Suppressor macrophage (primary cell): ENCODE results near the gene EMP2.
A peak's percentile ranks its signal among the peaks of the same experiment; 100 is the strongest.
"Not testable (repeated sequence)": the region's sequence is repeated elsewhere in the genome, so short reads cannot be mapped to it uniquely, and the experiment has no call there.

Source experiments
- DNase-seq, 4 experiments: peaks; one replicate each; pipeline ENCODE4 v3.0.0-alpha.2; 2020 to 2022

EMP2 gene

GRCh38 chr16:10548404-10548803 is 32.0 kb downstream of the EMP2 start:
- no peak for DNase-seq

DNA sequence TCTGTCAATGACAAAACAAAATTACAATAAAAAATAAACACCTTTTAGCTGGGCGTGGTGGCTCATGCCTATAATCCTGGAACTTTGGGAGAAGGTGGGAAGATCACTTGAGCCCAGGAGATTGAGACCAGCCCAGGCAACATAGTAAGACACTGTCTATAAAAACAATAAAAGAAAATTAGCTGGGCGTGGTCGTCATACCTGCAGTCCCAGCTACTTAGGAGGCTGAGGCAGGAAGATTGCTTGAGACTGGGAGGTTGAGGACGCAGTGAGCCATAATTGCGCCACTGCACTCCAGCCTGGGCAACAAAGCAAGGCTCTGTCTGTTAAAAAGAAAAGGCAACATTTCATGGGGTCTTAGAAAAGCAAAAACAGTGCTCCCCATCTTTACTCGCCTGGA is 32.7 kb downstream of the EMP2 start:
- no peak for DNase-seq

DNA sequence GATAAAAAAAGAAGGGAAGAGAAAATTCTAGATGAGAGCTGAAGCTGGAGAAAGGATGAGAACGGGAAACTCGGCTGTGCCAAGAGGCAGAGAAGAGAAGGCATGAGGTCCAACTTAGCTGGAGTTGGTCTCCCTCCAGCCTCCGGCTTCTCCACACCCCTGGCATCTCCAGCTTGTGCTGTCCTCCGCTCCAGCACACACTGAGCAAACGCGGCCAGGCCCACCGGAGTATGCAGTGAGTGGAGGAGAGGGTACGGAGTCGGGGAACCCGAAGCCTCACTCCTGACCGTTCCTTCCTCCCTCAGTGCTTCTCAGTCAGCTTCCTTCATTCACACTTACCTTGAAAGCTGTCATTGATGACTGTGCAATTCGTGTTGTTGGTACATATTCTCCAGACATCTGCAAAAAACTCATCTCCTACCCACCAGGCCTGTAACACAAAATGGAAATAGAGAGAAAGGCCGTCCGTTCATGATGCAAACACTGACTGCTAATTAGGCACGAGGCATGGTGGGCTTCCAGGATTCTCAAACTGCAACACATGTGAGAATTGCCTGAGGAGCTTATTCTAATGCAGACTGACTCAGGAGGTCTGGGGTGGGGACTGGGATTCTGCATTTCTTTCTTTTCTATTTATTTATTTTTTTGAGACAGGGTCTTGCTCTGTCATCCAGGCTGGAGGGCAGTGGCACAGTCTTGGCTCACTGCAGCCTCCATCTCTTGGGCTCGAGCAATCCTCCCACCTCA is 37.0 kb downstream of the EMP2 start:
- DNase-seq: no peak

DNA sequence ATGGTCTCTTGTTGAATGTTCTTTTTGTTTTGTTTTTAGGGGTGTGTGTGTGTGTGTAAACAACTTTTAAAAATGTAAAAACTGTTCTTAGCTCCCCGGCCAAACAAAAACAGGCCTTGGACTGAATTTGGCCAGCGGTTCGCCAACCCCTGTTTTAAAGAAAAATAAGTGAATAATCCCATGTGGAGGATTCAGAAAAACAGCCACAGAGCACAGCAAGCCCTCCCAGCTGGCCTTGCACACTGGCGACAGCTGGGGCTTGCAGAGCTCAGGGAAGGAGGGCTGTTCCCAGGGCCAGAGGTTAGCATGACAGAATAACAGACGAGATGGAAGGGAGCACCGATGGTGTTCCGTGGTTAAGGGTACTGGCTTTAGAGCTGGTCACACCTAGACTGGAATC is 39.0 kb downstream of the EMP2 start:
- DNase-seq: no peak

DNA sequence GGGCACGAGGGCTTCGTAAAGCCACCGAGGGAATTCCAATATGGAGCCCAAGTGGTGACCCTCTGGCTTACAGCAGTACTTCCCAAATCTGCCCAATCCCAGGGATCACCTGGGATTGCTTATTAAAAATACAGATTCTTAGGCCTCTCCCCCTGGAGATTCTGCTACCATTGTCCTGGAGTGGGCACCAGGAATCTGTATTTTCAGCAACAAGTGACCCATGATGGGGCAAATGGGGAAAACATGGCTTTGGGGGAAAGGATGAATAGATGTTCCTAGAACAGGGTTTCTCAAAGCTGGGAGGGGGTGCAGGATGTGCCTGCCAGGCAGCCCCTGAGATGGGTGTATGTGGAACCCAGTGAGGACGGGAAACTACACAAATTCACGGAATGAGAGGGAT is 40.6 kb downstream of the EMP2 start:
- no peak for DNase-seq

GRCh38 chr16:10539236-10539635 is 41.2 kb downstream of the EMP2 start:
- DNase-seq: no peak

- DNase-seq: no peak
Measured at GRCh38 chr16:10538583-10538982, 41.8 kb downstream of the EMP2 start.

- DNase-seq: no peak
Measured at GRCh38 chr16:10537946-10538345, 42.5 kb downstream of the EMP2 start.

GRCh38 chr16:10536814-10537389 is 43.5 kb downstream of the EMP2 start:
- DNase-seq: no peak

GRCh38 chr16:10536328-10536727 is 44.1 kb downstream of the EMP2 start:
- DNase-seq: not testable (repeated sequence)

DNA sequence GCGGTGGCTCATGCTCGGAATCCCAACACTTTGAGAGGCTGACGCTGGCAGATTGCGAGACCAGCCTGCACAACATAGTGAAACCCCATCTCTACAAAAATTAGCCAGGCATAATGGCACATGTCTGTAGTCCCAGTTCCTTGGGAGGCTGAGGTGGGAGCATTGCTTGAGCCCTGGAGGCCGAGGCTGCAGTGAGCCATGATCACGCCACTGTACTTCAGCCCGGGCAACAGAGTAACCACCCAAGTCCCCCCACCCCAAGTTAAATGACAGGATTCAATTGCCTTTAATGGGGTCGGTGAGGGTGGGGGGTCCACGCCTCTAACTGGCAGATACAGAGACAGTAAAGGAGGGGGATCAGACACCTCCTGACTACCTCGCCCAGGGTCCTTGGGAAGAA is 44.9 kb downstream of the EMP2 start:
- DNase-seq: no peak

GRCh38 chr16:10534748-10535147 is 45.6 kb downstream of the EMP2 start:
- no peak for DNase-seq

- not testable (repeated sequence) for DNase-seq
Measured at GRCh38 chr16:10533612-10534011, 46.8 kb downstream of the EMP2 start.

GRCh38 chr16:10531582-10531981 is 48.8 kb downstream of the EMP2 start:
- DNase-seq: no peak

DNA sequence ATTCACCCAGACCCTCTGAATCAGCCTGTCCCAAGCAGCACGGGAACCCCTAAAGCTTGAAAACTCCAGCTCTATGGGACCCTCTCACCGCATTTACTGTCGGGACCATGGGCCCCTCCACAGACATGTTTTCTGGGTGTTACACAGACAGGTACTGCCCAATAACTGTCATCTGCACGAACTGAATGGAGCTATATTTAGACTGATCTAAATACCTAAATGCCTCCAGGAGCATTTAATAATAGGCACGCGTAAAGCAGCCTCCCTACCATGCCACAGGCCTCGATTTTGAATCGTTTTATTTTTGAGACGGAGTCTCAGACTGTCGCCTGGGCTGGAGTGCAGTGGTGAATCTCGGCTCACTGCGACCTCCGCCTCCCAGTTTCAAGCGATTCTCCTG is 49.7 kb downstream of the EMP2 start:
- DNase-seq: no peak

- DNase-seq: no peak
Measured at GRCh38 chr16:10529895-10530669, 50.3 kb downstream of the EMP2 start.

DNA sequence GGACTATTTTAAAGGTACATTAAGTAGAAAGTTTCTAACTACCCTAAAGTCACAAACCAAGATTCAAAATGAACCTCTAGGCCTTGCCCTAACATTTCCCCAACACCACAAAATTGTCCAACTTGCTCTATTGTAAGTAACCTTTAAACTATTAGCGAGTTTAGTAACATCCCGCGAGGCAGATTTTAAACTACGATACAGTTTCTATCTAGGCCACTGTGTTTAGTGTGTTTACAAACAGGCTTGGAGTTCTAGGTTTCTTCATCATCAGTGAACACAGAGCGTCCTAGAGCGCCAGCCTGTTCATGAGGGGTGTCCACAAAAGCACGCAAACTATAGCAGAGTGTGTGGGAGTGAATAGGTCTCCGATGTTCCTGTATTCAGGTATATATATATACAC is 51.8 kb downstream of the EMP2 start:
- DNase-seq: no peak

GRCh38 chr16:10526962-10527361 is 53.4 kb downstream of the EMP2 start:
- DNase-seq: no peak

GRCh38 chr16:10525214-10525825 is 55.1 kb downstream of the EMP2 start:
- no peak for DNase-seq

DNA sequence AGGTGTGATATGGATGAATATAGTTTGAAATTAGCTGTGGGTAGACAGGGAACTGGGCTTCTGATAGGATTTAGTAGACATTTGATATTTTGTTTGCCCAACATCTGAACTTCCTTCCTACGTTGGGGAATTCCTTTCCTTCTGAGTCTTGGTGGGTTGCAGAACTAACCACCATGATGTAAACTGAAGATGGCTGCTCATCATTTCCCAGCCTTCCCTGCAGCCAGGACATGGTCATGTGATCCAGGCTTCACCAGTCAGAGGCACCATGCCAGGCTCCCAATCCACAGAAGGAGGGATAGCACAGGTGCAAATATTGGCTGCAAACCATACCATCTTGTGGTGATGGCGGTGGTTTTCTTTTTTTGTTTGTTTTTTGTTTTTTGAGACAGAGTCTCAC is 57.4 kb downstream of the EMP2 start:
- peak; percentile 37 to 63 (median 55) for DNase-seq

DNA sequence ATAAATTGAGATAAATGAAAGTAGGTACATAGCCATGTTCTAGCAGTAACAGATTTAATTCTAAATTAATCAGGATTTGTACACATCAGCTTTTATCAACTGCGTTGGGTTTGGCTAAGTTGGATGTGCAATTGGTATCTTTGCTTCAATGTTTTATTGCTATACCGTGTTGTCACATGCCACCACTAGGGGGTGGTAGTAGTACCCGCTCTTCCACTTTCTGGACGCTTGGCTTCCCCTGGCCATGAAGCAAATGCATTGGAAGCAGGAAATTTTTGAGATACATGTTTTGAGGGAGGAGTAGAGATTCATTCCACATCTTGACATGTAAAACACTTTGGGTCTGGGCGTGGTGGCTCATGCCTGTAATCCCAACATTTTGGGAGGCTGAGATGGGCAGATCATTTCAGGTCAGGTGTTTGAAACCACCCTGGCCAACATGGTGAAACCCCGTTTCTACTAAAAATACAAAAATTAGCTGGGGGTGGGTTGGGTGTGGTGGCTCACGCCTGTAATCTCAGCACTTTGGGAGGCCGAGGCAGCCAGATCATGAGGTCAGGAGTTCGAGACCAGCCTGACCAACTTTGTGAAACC is 58.6 kb downstream of the EMP2 start:
- peak; percentile 66 to 88 (median 79) for DNase-seq

DNA sequence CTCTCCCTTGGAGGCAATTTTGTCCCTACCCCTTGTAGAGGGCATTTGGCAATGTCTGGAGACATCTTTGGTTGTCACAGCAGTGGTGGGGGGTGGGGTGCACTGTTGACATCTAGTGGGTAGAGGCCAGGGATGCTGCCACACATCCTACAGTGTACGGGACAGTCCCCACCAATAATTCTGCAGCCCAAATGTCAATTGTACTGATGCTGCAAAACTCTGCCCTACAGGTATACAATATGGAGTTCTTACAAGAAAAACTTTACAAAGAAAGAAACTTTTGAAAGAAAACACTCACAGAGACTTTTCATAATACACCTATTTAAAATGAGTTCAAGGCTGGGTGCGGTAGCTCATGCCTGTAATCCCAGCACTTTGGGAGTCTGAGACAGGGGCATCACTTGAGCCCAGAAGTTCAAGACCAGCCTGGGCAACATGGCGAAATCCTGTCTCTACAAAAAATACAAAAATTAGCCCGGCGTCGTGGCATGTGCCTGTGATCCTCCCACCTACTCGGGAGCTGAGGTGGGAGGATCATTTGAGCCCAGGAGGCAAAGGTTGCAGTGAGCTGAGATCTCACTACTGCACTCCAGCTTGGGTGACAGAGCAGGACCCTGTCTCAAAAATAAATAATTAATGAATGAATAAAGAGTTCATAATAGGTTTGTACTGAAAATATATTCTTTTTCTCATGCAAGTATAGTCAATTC is 59.4 kb downstream of the EMP2 start:
- no peak for DNase-seq
